Stimulated activated CD8-positive, alpha-beta memory T cell treated with anti-CD3 and anti-CD28 coated beads, Interleukin-12 subunit alpha, Interleukin-12 subunit beta, amount 100 ng/mL, for 4 hours (primary cell): ENCODE data around the gene DIS3.
"Not testable (repeated sequence)": the region's sequence is repeated elsewhere in the genome, so short reads cannot be mapped to it uniquely, and the experiment has no call there.

Experiments used
- DNase-seq: peaks from one replicate; pipeline ENCODE4 v3.0.0-alpha.2; 2020; ENCODE audit warnings: low read depth

DIS3 gene

GRCh38 chr13:72781451-72782439, at the start of gene DIS3, which contains the start of gene PIBF1:
DIS3 (minus strand) TSS chr13:72781900; CDS start chr13:72781832, 68 bp downstream.
PIBF1 (plus strand) TSS chr13:72782133; CDS start chr13:72783470, 1,337 bp downstream.
- peak; percentile 94 for DNase-seq

GRCh38 chr13:72823724-72824123, 42.0 kb upstream of the DIS3 start:
- DNase-seq, result no peak

- no peak for DNase-seq
Measured at GRCh38 chr13:72823081-72823480, 41.4 kb upstream of the DIS3 start.

DNA sequence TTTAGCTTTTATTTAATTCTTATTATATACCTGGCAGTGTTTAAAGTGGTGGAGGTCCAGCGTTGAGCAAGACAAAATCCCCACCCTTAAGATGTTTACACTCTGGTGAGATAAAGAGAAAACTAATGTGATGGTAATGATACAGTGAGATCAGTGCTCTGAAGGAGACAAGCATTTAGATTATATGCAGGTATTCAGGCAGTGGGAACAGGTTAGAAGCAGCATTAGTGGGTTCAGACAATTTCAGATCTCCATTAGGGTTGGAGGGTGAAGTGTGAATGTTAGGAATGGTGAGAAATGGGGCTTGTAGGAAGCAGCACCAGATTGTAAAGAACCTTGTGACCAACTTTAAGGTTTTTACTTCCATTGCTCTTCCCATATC, 39.2 kb upstream of the DIS3 start:
- no peak for DNase-seq

DNA sequence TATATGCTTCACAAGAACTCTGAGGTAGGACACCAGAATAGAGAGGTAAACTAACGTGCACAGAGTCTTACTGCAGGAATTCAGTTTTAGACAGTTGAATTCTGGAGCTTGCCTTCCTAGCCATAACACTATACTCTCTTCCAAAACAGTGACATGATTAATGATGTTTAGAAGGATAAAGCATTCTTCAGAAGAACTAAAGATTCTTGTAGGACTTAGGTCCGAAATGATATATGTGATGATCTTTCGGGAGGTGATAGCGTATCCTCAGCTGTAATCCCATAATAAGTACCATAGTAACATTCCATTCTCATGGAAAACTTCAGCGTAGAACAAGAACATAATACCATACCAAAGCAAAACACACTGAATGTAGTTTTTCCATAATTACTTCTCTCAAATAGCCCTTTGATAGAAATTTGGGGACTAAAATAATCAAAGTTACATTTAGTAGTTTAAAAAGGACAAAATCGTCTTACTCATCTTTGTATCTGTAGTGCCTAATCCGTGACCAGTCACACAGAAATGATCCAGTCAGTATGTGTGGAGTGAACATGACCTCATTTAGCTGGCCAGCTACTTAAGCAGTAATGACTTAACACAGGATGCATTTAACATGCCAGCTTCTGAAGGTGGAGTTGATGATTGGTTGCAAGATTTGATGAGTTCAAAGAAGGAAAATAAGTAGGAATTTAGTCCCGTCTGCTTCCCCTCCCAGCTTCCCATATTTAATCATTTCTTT, 38.6 kb upstream of the DIS3 start:
- DNase-seq, result no peak

DNA sequence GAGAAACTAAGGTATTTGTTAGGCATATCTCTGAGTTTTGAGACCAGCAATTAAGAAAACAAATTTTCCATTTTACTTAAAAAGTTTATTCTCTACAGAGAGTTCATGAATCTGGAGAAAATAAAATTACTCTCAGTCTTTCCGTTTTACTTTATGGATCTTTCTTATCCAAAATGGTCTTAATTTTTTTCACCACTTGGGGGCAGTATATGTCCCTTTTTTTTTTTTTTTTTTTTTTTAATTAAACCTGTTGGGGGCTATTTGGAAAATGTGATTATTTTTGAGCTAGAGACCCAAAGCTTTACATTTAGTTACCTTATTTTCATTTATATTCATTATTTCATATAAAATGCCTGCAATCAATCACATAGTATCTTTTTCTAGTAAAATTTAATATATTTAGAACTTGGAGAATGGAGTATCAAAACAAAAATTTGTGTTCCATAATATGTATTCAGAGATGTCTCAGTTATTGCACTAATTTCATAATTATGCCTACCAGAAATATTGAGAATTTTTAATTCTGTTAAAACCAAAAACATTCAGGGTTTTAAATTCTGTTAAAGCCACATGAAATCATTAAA, 27.3 kb upstream of the DIS3 start:
- no peak for DNase-seq

DNA sequence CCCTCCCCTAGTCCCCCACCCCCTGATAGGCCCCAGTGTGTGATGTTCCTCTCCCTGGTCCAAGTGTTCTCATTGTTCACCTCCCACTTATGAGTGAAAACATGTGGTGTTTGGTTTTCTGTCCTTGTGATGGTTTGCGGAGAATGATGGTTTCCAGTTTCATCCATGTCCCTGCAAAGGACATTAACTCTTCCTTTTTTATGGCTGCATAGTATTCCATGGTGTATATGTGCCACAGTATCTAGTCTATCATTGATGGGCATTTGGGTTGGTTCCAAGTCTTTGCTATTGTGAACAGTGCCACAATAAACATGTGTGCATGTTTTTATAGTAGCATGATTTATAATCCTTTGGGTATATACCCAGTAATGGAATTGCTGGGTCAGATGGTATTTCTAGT, 24.8 kb upstream of the DIS3 start:
- DNase-seq, result not testable (repeated sequence)

- DNase-seq, result no peak
Measured at GRCh38 chr13:72805676-72806346, 24.1 kb upstream of the DIS3 start.

GRCh38 chr13:72804301-72804700, 22.6 kb upstream of the DIS3 start:
- no peak for DNase-seq

GRCh38 chr13:72798817-72799216, 17.1 kb upstream of the DIS3 start:
- no peak for DNase-seq

GRCh38 chr13:72792640-72793039, 10.9 kb upstream of the DIS3 start:
- DNase-seq, result no peak

GRCh38 chr13:72788831-72789230, 7.1 kb upstream of the DIS3 start:
- no peak for DNase-seq

GRCh38 chr13:72784679-72785078, 3.0 kb upstream of the DIS3 start:
- not testable (repeated sequence) for DNase-seq

- no peak for DNase-seq
Measured at GRCh38 chr13:72782717-72783116, 1.0 kb upstream of the DIS3 start.

- DNase-seq, result no peak
Measured at GRCh38 chr13:72774019-72774418, 7.7 kb downstream of the DIS3 start.

DNA sequence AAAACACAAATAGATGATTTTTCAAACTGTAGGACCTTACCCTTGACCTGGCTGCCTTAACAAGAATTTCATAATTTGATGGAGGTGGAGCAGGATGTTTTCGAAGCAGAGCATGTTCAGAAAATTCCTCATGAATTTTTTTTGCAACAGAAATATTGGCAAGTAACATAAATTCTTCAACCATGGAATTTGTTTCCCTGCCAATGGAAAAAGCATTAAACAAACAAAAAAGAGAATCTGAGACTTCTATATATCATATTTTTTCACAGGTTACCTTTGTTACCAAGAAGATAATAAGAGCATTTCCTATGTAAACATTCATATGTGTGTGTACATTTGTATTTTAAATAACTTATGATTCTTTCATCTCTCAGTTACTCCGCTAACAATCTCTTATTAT, 18.3 kb downstream of the DIS3 start:
- DNase-seq, result no peak

DNA sequence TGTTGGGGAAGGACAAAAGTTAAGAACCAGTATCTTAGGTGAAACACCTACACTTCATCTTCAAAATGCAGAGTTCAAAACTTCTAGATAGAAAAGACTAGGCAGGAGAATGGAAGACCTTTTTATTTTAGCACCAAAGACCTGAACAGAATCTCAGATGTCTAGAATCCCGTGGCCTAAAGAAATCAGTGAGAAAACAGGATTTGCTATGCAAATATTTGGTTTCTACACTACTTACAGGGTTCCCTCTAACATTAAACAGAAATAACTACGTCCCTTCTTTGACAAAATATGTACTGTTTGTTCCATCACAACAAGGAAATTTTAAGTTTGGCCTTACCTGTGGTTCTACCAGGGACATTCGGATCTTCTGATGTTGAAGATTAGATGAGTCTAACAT, 21.5 kb downstream of the DIS3 start:
- DNase-seq, result no peak

DNA sequence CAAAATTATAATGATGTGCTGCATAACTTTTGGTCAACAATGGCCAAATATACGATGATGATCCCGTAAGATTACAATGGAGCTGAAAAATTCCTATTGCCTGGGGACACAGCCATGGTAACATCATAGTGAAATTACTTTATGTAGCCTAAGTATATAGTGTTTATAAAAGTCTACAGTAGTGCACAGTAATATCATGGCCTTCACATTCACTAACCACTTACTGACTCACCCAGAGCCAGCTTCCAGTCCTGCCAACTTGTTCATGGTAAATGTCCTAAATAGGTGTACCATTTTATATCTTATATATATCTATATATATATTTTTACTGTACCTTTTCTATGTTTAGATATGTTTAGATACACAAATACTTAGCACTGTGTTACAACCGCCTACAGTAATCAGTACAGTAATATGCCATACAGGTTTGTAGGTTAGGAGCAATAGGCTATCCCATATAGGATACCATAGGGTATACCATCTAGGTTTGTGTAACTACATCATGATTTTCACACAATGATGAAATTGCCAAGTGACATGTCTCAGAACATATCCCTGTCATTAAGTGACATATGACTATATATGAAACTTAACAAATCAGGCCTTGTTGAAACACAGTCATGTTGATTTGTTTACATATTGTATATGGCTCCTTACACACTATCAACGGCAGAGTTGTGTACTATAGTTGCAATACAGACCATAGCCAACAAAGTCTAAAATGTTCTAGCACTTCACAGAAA, 23.7 kb downstream of the DIS3 start:
- DNase-seq, result no peak

- no peak for DNase-seq
Measured at GRCh38 chr13:72754111-72754510, 27.6 kb downstream of the DIS3 start.

- no peak for DNase-seq
Measured at GRCh38 chr13:72751220-72751619, 30.5 kb downstream of the DIS3 start.

- no peak for DNase-seq
Measured at GRCh38 chr13:72745260-72745659, 36.4 kb downstream of the DIS3 start.
